Mononuclear cell (primary cell): Measurements from ENCODE around the gene NHLRC2. TPM values are rescaled to one million over a fixed set of nuclear protein-coding genes. Genes with fewer than 3 reads are reported as not detected.
"Not testable (repeated sequence)": the region's sequence is repeated elsewhere in the genome, so short reads cannot be mapped to it uniquely, and the experiment has no call there.

Experiments
- H3K27me3 ChIP-seq: 2 replicates; pipeline ENCODE4 v1.6.0; 2011; ENCODE audit warnings: low read length, control low read depth; ENCODE audit not compliant: insufficient read depth
- H3K4me1 ChIP-seq: 2 replicates; pipeline ENCODE4 v1.5.1; 2011; ENCODE audit warnings: mild to moderate bottlenecking, low read length, control low read depth; ENCODE audit not compliant: insufficient read depth
- H3K4me3 ChIP-seq: 2 replicates; pipeline ENCODE4 v1.5.1; 2011; ENCODE audit warnings: mild to moderate bottlenecking, low read length, moderate library complexity
- H3K9me3 ChIP-seq: 2 replicates; pipeline ENCODE4 v1.5.1; 2011; ENCODE audit warnings: low read depth, mild to moderate bottlenecking, control low read depth, low read length
- total RNA-seq: library from RNA; depleted of rRNA; stranded (reverse); fragments of >200 nt; gene quantifications from one replicate; pipeline ENCODE4 v1.2.3, GENCODE V29; 2012

NHLRC2 gene, protein sequence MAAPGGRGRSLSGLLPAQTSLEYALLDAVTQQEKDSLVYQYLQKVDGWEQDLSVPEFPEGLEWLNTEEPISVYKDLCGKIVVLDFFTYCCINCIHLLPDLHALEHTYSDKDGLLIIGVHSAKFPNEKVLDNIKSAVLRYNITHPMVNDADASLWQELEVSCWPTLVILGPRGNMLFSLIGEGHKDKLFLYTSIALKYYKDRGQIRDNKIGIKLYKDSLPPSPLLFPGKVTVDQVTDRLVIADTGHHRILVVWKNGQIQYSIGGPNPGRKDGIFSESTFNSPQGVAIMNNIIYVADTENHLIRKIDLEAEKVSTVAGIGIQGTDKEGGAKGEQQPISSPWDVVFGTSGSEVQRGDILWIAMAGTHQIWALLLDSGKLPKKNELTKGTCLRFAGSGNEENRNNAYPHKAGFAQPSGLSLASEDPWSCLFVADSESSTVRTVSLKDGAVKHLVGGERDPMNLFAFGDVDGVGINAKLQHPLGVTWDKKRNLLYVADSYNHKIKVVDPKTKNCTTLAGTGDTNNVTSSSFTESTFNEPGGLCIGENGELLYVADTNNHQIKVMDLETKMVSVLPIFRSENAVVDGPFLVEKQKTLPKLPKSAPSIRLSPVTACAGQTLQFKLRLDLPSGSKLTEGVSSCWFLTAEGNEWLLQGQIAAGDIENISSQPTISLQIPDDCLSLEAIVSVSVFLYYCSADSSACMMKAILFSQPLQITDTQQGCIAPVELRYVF
- 6.0 TPM for total RNA-seq

DNA sequence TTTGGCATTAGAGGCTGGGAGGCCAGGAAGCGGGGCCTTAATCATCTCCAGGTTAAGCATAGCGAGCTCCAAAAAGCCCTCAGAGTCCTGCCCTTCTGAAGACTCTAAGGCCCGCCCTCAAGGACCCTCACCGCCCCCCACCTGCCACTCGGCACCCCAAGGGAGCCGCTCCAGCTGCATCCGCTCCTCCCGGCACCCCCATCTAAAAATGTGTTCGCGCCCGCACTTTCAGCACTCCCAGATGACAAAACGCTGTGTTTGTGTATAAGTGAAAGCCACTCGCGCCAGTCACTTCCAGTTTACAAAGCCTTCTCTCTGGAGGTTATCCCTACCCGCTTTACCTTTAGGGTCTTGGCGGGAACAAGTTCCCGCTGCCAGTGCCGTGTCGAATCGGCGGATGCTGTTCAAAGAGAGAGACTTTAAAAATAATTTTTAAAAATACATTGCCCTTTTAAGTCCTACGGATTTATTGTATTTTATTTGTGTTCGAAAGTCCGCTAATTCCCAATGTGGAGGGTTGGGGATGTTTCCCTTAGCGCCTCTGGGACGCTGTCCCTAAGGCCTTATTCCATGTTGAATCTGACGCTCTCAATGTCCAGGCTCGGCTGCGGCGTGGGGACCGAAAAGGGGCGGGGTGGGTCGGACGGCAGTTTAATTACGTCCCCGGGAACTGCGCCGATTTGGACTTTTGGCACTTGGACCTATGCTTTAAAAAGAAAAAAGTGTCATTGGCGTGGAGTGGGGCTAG is at the start of gene NHLRC2, which contains the start of gene DCLRE1A:
Gene NHLRC2, plus strand, starts transcription at position 649 of the 748 bp plus-strand sequence. CDS start 212 bp downstream, outside the sequence.
Gene DCLRE1A, minus strand, starts transcription at position 70 of the 748 bp plus-strand sequence. CDS start 900 bp downstream, outside the sequence.
- H3K4me3 ChIP-seq: peak within 1 kb of the TSS; percentile 73
- no peaks in the 10 kb centered on the region for H3K9me3 ChIP-seq
- no peaks in the 10 kb centered on the region for H3K27me3 ChIP-seq
- H3K4me1 ChIP-seq: peaks cover 25% of the 10 kb centered on the region

DNA sequence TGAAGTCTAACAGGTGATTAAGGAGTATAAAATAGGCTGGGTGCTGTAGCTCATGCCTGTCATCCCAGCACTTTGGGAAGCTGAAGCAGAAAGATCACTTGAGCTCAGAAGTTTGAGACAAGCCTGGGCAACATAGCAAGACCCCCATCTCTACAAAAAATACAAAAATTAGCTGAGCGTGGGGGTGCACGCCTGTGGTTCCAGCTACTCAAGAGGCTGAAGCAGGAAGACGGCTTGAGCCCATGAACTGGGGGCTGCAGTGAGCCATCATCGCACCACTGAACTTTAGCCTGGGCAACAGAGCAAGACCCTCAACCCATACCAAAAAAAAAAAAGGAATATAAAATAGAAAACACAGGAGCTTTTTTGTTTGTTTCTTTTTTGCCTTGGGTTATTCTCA is 48.0 kb upstream of the NHLRC2 start:
- Histone ChIP-seq H3K4me3 (no peak overlapping the region), H3K9me3 (no peaks in the 10 kb centered on the region), H3K27me3 (no peaks in the 10 kb centered on the region), H3K4me1 (no peaks in the 10 kb centered on the region)

DNA sequence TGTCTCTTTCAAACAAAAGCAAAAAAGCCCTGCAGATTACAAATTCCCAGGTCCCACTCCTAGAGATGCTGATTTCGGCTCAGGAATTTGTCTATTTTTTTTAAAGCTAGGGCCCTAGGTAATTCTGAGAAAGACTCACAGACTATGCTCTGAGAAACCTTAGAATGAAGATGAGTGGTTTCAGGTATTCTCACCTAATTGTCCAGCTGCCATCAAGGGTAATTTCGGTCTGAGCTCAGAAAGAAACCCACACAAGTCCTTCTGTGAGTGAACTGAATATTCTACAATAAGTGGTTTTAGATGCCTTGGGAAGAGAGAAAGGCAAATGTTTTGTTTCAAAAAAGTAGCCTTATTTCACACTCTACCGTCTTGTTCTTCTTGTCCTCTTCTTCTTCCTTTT is 46.3 kb upstream of the NHLRC2 start:
- H3K9me3 ChIP-seq: no peaks in the 10 kb centered on the region
- no peaks in the 10 kb centered on the region for H3K4me1 ChIP-seq
- H3K4me3 ChIP-seq: no peak overlapping the region
- no peaks in the 10 kb centered on the region for H3K27me3 ChIP-seq

DNA sequence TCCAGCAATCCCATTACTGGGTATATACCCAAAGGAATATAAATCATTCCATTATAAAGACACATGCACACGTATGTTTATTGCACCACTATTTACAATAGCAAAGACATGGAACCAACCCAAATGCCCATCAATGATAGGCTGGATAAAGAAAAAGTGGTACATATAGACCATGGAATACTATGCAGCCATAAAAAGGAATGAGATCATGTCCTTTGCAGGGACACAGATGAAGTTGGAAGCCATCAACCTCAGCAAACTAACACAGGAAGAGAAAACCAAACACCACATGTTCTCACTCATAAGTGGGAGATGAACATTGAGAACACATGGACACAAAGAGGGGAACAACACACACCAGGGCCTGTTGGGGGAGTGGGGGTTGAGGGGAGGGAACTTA is 39.8 kb upstream of the NHLRC2 start:
- H3K4me1 ChIP-seq, H3K9me3 ChIP-seq, H3K4me3 ChIP-seq, H3K27me3 ChIP-seq: not testable (repeated sequence)

DNA sequence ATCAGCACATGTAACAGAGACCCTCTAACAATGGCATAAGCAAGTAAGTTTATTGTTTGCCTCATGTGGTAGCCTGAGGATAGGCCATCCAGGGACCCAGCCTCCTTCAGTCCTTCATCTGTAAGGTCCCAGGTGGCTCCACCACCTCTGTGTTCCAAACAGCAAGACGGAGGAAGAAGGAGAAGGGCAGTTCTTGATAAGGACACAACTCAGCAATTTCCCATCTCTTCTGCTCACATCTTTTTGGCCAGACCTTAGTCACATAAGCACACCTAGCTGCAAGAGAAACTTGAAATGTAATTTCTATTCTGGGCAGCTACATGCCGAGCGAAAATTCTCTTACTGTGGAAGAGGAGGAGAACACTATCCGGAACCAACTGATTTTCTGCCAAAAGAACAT is 34.5 kb upstream of the NHLRC2 start:
- Histone ChIP-seq H3K9me3 (no peaks in the 10 kb centered on the region), H3K27me3 (no peaks in the 10 kb centered on the region), H3K4me3 (no peak overlapping the region), H3K4me1 (no peaks in the 10 kb centered on the region)

DNA sequence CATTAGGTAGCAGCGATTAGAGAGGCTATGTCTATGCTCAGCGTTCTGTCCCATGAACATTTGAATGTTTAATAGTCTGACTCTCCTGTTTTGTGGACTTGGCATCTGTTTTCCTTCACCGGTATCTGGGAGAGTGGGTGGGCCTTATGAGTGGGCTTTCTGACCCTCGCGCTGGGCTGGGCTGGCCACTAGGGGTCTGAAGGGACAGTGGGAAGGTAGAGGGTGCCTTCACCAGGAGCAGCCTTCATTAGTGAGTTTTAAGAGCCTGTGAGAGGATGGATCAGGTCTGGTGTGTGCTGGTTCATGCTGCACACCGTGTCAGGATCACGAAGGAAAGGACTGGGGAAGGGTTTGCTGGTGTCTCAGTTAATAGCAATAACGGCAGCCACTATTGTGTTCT is 34.0 kb upstream of the NHLRC2 start:
- no peaks in the 10 kb centered on the region for H3K9me3 ChIP-seq

DNA sequence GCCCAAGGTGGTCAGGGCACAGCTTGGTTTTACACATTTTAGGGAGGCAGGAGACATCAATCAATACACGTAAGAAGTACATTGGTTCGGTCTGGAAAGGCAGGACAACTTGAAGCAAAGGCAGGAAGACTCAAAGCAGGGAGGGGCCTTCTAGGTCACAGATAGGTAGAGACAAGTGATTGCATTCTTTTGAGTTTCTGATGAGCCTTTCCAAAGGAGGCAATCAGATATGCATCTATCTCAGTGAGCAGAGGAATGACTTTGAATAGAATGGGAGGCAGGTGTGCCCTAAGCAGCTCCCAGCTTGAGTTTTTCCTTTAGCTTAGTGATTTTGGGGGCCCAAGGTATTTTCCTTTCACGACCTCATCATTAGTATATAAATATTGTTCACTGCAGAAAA is 33.2 kb upstream of the NHLRC2 start:
- not testable (repeated sequence) for H3K27me3 ChIP-seq, H3K4me1 ChIP-seq, H3K4me3 ChIP-seq, H3K9me3 ChIP-seq

More for the DNA sequence above, 34.0 kb upstream of the NHLRC2 start:
- Histone ChIP-seq H3K4me3 (no peak overlapping the region), H3K4me1 (no peaks in the 10 kb centered on the region), H3K27me3 (no peaks in the 10 kb centered on the region)

DNA sequence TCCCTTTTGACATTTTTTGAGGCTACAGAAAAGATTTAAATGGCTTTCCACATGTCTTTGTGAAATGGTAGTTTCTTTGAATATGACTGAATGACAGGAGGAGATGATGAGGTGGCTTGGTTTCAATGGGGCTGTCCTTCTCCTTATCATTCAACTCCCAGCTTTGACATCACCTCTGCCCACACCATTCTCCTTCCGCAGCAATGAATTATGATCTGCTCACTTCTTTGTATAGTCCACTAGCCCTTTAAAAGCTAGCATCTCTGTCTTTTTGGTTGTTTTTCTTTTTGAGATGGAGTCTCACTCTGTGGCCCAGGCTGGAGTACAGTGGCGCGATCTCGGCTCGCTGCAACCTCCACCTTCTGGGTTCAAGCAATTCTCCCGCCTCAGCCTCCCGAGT is 32.3 kb upstream of the NHLRC2 start:
- Histone ChIP-seq H3K4me3 (no peak overlapping the region), H3K9me3 (no peaks in the 10 kb centered on the region), H3K27me3 (no peaks in the 10 kb centered on the region), H3K4me1 (no peaks in the 10 kb centered on the region)

DNA sequence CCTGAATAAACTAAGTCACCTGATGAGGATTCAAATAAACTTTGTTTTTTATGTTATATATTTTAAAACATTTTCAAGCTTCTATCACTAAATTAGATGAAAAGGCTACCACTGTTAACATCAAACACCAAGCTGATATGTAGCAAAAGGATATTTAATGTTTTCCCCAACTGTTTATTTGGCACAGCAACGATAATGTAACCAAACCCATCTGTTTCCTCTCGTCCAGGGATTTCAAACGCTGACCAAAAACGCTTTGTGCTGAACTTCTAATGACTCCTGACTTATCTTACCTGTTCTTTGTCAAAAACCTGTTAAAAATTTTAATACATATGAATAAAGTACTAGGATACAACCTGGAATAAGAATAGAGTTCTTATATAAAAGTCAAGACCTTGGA is 31.1 kb upstream of the NHLRC2 start:
- Histone ChIP-seq H3K4me3 (no peak overlapping the region), H3K27me3 (no peaks in the 10 kb centered on the region), H3K9me3 (no peaks in the 10 kb centered on the region), H3K4me1 (no peaks in the 10 kb centered on the region)

DNA sequence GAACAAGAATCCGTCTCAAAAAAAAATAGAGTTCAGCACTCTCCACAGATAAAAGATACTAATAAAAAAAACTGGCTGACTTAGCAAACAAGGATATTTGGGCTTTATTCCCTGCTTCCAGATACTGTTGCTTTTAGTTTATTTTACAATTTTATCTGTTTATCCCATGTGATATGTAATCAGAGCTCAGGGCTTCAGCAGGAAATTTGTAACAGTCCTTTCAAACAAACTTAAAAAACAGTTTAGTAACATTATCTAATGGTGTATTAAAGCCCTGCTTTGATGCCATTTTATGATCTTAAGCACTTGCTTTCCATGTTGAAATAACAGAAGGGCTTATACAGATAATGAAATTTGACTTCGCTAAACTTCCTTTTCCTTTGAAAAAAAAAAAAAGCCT is 28.7 kb upstream of the NHLRC2 start:
- no peaks in the 10 kb centered on the region for H3K27me3 ChIP-seq
- H3K4me3 ChIP-seq: no peak overlapping the region
- no peaks in the 10 kb centered on the region for H3K9me3 ChIP-seq
- no peaks in the 10 kb centered on the region for H3K4me1 ChIP-seq

DNA sequence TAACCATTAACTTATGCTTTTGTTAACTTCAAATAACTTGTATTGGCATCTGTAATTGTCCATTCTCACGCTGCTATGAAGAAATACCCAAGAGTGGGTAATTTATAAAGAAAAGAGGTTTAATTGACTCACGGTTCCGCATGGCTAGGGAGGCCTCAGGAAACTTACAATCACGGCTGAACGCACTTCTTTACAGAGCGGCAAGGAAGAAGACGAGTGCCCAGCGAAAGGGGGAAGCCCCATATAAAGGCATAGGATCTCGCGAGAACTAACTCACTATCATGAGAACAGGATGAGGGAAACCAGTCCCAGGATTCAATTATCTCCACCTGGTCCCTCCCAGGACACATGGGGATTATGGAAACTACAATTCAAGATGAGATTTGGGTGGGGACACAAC is 25.9 kb upstream of the NHLRC2 start:
- not testable (repeated sequence) for H3K4me1 ChIP-seq, H3K9me3 ChIP-seq, H3K27me3 ChIP-seq, H3K4me3 ChIP-seq

DNA sequence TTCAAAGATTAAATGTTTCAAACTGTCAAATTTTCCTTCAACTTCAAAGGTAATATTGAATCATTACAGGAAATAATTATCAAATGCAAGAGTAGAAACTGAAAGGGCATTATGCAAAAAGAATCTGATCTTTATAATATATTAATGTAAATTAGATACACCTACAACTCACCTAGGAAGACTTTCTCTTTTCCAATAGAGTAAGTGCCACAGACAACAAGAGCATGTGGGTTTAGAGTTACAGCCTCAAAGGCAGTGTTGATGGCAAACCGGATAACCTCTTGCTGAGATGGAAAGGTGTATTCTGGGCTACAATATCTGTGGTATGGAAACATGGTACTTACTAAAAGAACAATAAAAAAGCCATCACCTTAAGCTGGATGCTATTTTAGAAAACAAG is 12.3 kb upstream of the NHLRC2 start:
- H3K27me3 ChIP-seq: no peaks in the 10 kb centered on the region
- no peak overlapping the region for H3K4me3 ChIP-seq
- no peaks in the 10 kb centered on the region for H3K9me3 ChIP-seq
- H3K4me1 ChIP-seq: peaks cover 8% of the 10 kb centered on the region

DNA sequence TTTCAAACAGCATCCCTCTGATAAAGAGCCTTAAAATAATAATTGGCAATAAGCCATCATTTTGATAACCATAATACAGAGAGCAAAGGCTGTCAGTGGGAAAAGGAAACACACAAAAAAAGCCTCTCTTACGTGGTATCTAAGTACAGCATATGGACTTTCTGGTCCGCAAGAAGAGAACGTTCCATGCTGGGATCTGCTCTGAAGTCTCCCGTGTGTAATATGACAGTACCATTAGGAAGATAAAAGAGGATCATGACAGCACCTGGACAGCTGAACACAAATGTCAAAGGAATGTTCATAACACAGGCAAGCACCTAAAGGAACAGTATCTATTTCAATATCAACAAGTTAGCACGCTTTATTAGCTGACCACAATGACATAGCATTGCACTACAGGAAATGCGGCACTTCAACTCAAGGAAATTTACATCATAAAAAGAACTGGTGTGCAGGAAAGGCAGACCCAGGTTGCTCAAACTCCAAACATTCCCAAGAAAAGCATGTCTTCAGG is 10.4 kb upstream of the NHLRC2 start:
- no peak overlapping the region for H3K4me3 ChIP-seq
- no peaks in the 10 kb centered on the region for H3K27me3 ChIP-seq
- H3K9me3 ChIP-seq: no peaks in the 10 kb centered on the region
- peaks cover 8% of the 10 kb centered on the region for H3K4me1 ChIP-seq

DNA sequence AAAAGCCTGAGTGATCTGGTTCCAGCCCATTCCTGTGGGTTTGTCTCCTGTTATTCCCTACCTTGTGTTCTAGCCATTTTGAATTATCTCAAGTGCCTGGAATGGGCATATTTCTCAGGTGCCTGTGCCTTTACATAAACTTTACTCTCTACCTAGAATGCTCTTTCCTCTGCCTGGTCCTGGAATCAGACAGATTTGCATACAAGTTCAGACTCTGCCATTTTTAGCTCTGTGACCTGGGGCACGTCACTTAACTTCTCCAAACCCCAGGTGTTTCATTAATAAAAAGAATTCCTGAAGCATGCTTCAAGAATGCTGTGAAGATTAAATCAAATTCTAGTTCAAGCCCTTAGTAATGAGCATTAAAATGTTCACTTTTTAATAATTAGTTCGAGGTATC is 8.4 kb upstream of the NHLRC2 start:
- Histone ChIP-seq H3K27me3 (no peaks in the 10 kb centered on the region), H3K9me3 (no peaks in the 10 kb centered on the region), H3K4me3 (no peak overlapping the region), H3K4me1 (peaks cover 8% of the 10 kb centered on the region)
